K562 (cell line): Measurements from ENCODE around the gene CDH16.

ENCODE experiments used
- AFF4 ChIP-seq: sonication (generic); formaldehyde crosslinking; IDR thresholded peaks from 2 replicates; pipeline ENCODE4 v1.8.0; 2023; ENCODE audit warnings: mild to moderate bottlenecking, missing genetic modification reagents
- ATF3 ChIP-seq, 2 experiments: fragments of 450-650 bp in 1 of 2; sonication (generic) in 1 of 2; formaldehyde crosslinking in 1 of 2; IDR thresholded peaks in 1 of 2; conservative IDR thresholded peaks in 1 of 2; 2 replicates each; pipeline versions ENCODE4 v1.6.1 to v1.8.1; 2016 to 2023; ENCODE audit warnings: mild to moderate bottlenecking in 2 of 2, moderate library complexity in 2 of 2, inconsistent platforms in 1 of 2, missing genetic modification reagents in 1 of 2
- CREB1 ChIP-seq, 2 experiments: sonication (generic) in 1 of 2; formaldehyde crosslinking in 1 of 2; IDR thresholded peaks; 2 replicates each; pipeline versions ENCODE4 v1.6.1 to v1.8.0; 2012 to 2022; ENCODE audit warnings: inconsistent platforms in 1 of 2, mild to moderate bottlenecking in 1 of 2, missing genetic modification reagents in 1 of 2, moderate library complexity in 1 of 2
- DEAF1 ChIP-seq: fragments of 450-650 bp; formaldehyde crosslinking; IDR thresholded peaks from 2 replicates; pipeline ENCODE4 v1.4.0; 2020; ENCODE audit warnings: mild to moderate bottlenecking, moderate library complexity
- E2F8 ChIP-seq: fragments of 450-650 bp; IDR thresholded peaks from 2 replicates; pipeline ENCODE4 v1.7.1; 2018; ENCODE audit warnings: mild to moderate bottlenecking, low read depth; ENCODE audit not compliant: partially characterized antibody
- FIP1L1 ChIP-seq: fragments of 200-400 bp; formaldehyde crosslinking; IDR thresholded peaks from 2 replicates; pipeline ENCODE4 v1.6.1; 2018; ENCODE audit warnings: mild to moderate bottlenecking, low read depth, low read length; ENCODE audit not compliant: poor library complexity, severe bottlenecking
- RB1 ChIP-seq: fragments of 450-650 bp; IDR thresholded peaks from 2 replicates; pipeline ENCODE4 v1.6.1; 2017; ENCODE audit warnings: low read depth, mild to moderate bottlenecking
- REST ChIP-seq, 2 experiments: fragments of 450-650 bp; formaldehyde crosslinking in 1 of 2; IDR thresholded peaks; 2 replicates each; pipeline versions ENCODE4 v1.4.0 to v1.6.1; 2014 to 2020; ENCODE audit warnings: mild to moderate bottlenecking in 2 of 2, borderline replicate concordance in 1 of 2, low read depth in 1 of 2
- TAF7 ChIP-seq: fragments of 450-650 bp; IDR thresholded peaks from 2 replicates; pipeline ENCODE4 v1.6.1; 2016; ENCODE audit warnings: missing genetic modification characterization, missing compliant biosample characterization
- ZNF140 ChIP-seq: fragments of 250-450 bp; sonication (Bioruptor Pico); IDR thresholded peaks from 2 replicates; pipeline ENCODE4 v1.8.0; 2021; ENCODE audit warnings: moderate library complexity, mild to moderate bottlenecking, inconsistent platforms
- ZNF431 ChIP-seq: sonication (generic); formaldehyde crosslinking; IDR thresholded peaks from 2 replicates; pipeline ENCODE4 v1.8.0; 2022; ENCODE audit warnings: mild to moderate bottlenecking, missing genetic modification reagents
- ZNF589 ChIP-seq: fragments of 200-800 bp; sonication (Bioruptor generic); IDR thresholded peaks from 2 replicates; pipeline ENCODE4 v1.6.1; 2016; ENCODE audit warnings: low read depth, missing genetic modification characterization, missing compliant biosample characterization

GRCh38 chr16:66920924-66921680 is 2.4 kb upstream of the CDH16 start:
- TF ChIP-seq DEAF1 (CRISPR knock-in tag) (no peak), ZNF431 (no peak), FIP1L1 (no peak), CREB1 (IDR thresholded peaks at IDR 0.05) (no peak), CREB1 (CRISPR knock-in tag; IDR thresholded peaks at IDR 0.05) (no peak), TAF7 (tag) (no peak), E2F8 (no peak), REST (IDR thresholded peaks at IDR 0.05; ENCODE audit: borderline replicate concordance) (no peak), REST (CRISPR knock-in tag; IDR thresholded peaks at IDR 0.05; ENCODE audit: low read depth) (no peak), ZNF140 (CRISPR knock-in tag) (no peak), RB1 (no peak), AFF4 (CRISPR knock-in tag) (no peak), ZNF589 (CRISPR knock-in tag) (no peak), ATF3 (IDR thresholded peaks at IDR 0.05) (no peak), ATF3 (CRISPR knock-in tag; conservative IDR thresholded peaks at IDR 0.05) (no peak)
